Measurements from ENCODE around the gene IRX6. TPM values are rescaled to one million over a fixed set of nuclear protein-coding genes. Genes with fewer than 3 reads are reported as not detected.

The IRX6 gene
- total and polyA plus RNA-seq, 2 donors (not counting 3 experiments of a cell fraction or from before 2014, with no cell fraction given): not detected

GRCh38 chr16:55297910-55298479 is 26.0 kb upstream of the IRX6 start:
- POLR2A ChIA-PET: no interaction called here
- no peak for FAIRE-seq

More at GRCh38 chr16:55297910-55298479, 26.0 kb upstream of the IRX6 start:
- DNase-seq (ENCODE audit: low read depth, low spot score): no peak
- CTCF ChIA-PET: no interaction called here
- no peak overlapping the region for H3K9ac ChIP-seq (replicated peaks; ENCODE audit: extremely low read depth, insufficient read depth, low read length)
- BruUV-seq (replicated peaks): no TSS peak
- no peak overlapping the region for H3K27ac ChIP-seq (ENCODE audit: insufficient read depth, low read depth, low read length)
- no peaks in the 10 kb centered on the region for H3K36me3 ChIP-seq (ENCODE audit: control insufficient read depth in 2 of 2, extremely low read depth in 1 of 2, insufficient read depth in 2 of 2, low read length in 2 of 2)
- dilution Hi-C loops (cut with MboI; ENCODE audit: extremely low pct_ligation_motif_present, low sequenced_read_pairs) (no loop called here), intact Hi-C loops (cut with micrococcal nuclease) (no loop called here)
- H3K9me3 ChIP-seq (replicated peaks; ENCODE audit: control insufficient read depth, insufficient read depth, low read length): no peaks in the 10 kb centered on the region
- TF ChIP-seq JUN (IDR thresholded peaks at IDR 0.05; ENCODE audit: borderline replicate concordance, insufficient read depth, insufficient read length, low read depth) (no peak), MAX (IDR thresholded peaks at IDR 0.05; ENCODE audit: insufficient read depth, insufficient read length) (no peak), POLR2AphosphoS5 (IDR thresholded peaks at IDR 0.05; ENCODE audit: insufficient read depth, low read depth, low read length) (no peak), POLR2A (IDR thresholded peaks at IDR 0.05; ENCODE audit: low read depth, low read length) (no peak), EZH2 (IDR thresholded peaks at IDR 0.05; ENCODE audit: borderline replicate concordance, low read depth, low read length, severe bottlenecking) (no peak), FOS (IDR thresholded peaks at IDR 0.05; ENCODE audit: borderline replicate concordance, insufficient read depth, low read length) (no peak), CTCF (IDR thresholded peaks at IDR 0.05; ENCODE audit: extremely low read depth in 1 of 2, insufficient read depth in 1 of 2, low read depth in 1 of 2, low read length in 2 of 2) (no peak), MYC (IDR thresholded peaks at IDR 0.05; ENCODE audit: low read depth, low read length) (no peak), GATA2 (IDR thresholded peaks at IDR 0.05; ENCODE audit: insufficient read depth, insufficient read length, low read depth, low read length) (no peak)
- H3K4me3 ChIP-seq (replicated peaks in 1 of 3; ENCODE audit: insufficient read depth in 1 of 3, low read depth in 1 of 3, low read length in 3 of 3): no peak overlapping the region
- no peak overlapping the region for H2AFZ ChIP-seq (ENCODE audit: low read depth, low read length)
- no peaks in the 10 kb centered on the region for H3K27me3 ChIP-seq (ENCODE audit: control insufficient read depth in 2 of 2, insufficient read depth in 2 of 2, low read length in 2 of 2)
- no peak overlapping the region for H3K4me2 ChIP-seq (ENCODE audit: insufficient read depth, low read length)
- no peaks in the 10 kb centered on the region for H3K4me1 ChIP-seq (ENCODE audit: control insufficient read depth, extremely low read depth, insufficient read depth, low read length)
- no peaks in the 10 kb centered on the region for H4K20me1 ChIP-seq (replicated peaks; ENCODE audit: control insufficient read depth, extremely low read depth, insufficient read depth, low read length)
- no peaks in the 10 kb centered on the region for H3K9me1 ChIP-seq (replicated peaks; ENCODE audit: control insufficient read depth, extremely low read depth, insufficient read depth, low read length)
- no peaks in the 10 kb centered on the region for H3K79me2 ChIP-seq (ENCODE audit: control insufficient read depth, insufficient read depth, low read length)

All from endothelial cell of umbilical vein (primary cell).